Caki2 (cell line): ENCODE results near the gene MAPKAP1. TPM values are rescaled to one million over a fixed set of nuclear protein-coding genes. Genes with fewer than 3 reads are reported as not detected.
A peak's percentile ranks its signal among the peaks of the same experiment; 100 is the strongest.

ENCODE experiments used
- DNase-seq: peaks from one replicate; pipeline ENCODE4 v3.0.0-alpha.2; 2015; ENCODE audit warnings: low read depth
- in situ Hi-C: cut with HindIII; loops from 2 replicates; pipeline ENCODE4 v1.10.0; 2016; ENCODE audit warnings: low sequenced_read_pairs, low pct_unique_long_range_greater_than_20kb, mixed read lengths
- total RNA-seq: library from RNA; depleted of rRNA; stranded (reverse); fragments of >200 nt; shearing (Covaris generic); gene quantifications from 2 replicates; pipeline ENCODE4 v1.2.3, GENCODE V29; 2014; ENCODE audit warnings: low replicate concordance; rRNA removed

The MAPKAP1 gene
- total RNA-seq, result 68.7 and 140 TPM in 2 replicates

GRCh38 chr9:125706651-125707471 lies at the start of gene MAPKAP1:
MAPKAP1 (minus strand) TSS chr9:125707208; CDS start chr9:125672574, 34,634 bp downstream.
- in situ Hi-C loops, result no loop called here
- peak; percentile 87 for DNase-seq

- no peak for DNase-seq
- in situ Hi-C loops, result no loop called here
Observed at GRCh38 chr9:125756518-125756917, 49.5 kb upstream of the MAPKAP1 start.

GRCh38 chr9:125755340-125755739 lies 48.3 kb upstream of the MAPKAP1 start:
- in situ Hi-C loops, result no loop called here
- DNase-seq, result no peak

GRCh38 chr9:125754096-125754495 lies 47.1 kb upstream of the MAPKAP1 start:
- in situ Hi-C loops, result no loop called here
- no peak for DNase-seq

- DNase-seq, result no peak
- in situ Hi-C loops, result no loop called here
Observed at GRCh38 chr9:125752070-125752628, 45.1 kb upstream of the MAPKAP1 start.

- DNase-seq, result no peak
- in situ Hi-C loops, result no loop called here
Observed at GRCh38 chr9:125750627-125751011, 43.6 kb upstream of the MAPKAP1 start.

GRCh38 chr9:125749951-125750626 lies 43.1 kb upstream of the MAPKAP1 start:
- DNase-seq, result no peak
- in situ Hi-C loops, result no loop called here

- DNase-seq, result no peak
- in situ Hi-C loops, result no loop called here
Observed at GRCh38 chr9:125749287-125749935, 42.4 kb upstream of the MAPKAP1 start.

- no peak for DNase-seq
- in situ Hi-C loops, result no loop called here
Observed at GRCh38 chr9:125748446-125749099, 41.6 kb upstream of the MAPKAP1 start.

GRCh38 chr9:125747765-125748445 lies 40.9 kb upstream of the MAPKAP1 start:
- in situ Hi-C loops, result no loop called here
- peak; percentile 30 for DNase-seq

- peak; percentile 61 for DNase-seq
- in situ Hi-C loops, result no loop called here
Observed at GRCh38 chr9:125747053-125747764, 40.2 kb upstream of the MAPKAP1 start, which contains the start of gene PBX3. PBX3 (plus strand) TSS chr9:125747373.

GRCh38 chr9:125746774-125747052 lies 39.7 kb upstream of the MAPKAP1 start:
- in situ Hi-C loops, result no loop called here
- DNase-seq, result no peak

GRCh38 chr9:125746017-125746773 lies 39.2 kb upstream of the MAPKAP1 start:
- in situ Hi-C loops, result no loop called here

GRCh38 chr9:125745682-125746016 lies 38.6 kb upstream of the MAPKAP1 start:
- DNase-seq, result no peak
- in situ Hi-C loops, result no loop called here

More at GRCh38 chr9:125746017-125746773, 39.2 kb upstream of the MAPKAP1 start:
- DNase-seq, result peak; percentile 98

- in situ Hi-C loops, result no loop called here
- no peak for DNase-seq
Observed at GRCh38 chr9:125745018-125745417, 38.0 kb upstream of the MAPKAP1 start.

- in situ Hi-C loops, result no loop called here
- DNase-seq, result no peak
Observed at GRCh38 chr9:125744616-125745015, 37.6 kb upstream of the MAPKAP1 start.
